Stimulated activated CD8-positive, alpha-beta memory T cell treated with anti-CD3 and anti-CD28 coated beads, Interleukin-4, amount 100 ng/mL, for 1 hour (primary cell): ENCODE results near the gene PPP2R2D.
"Not testable (repeated sequence)": the region's sequence is repeated elsewhere in the genome, so short reads cannot be mapped to it uniquely, and the experiment has no call there.

ENCODE experiments used
- DNase-seq, 2 donors: peaks; one replicate each; pipeline ENCODE4 v3.0.0-alpha.2; 2020; ENCODE audit warnings: low read depth in 2 of 2, low spot score in 1 of 2

Gene PPP2R2D

GRCh38 chr10:131946880-131947279, 46.1 kb downstream of the PPP2R2D start:
- no peak for DNase-seq

- no peak for DNase-seq
Observed at GRCh38 chr10:131947631-131948347, 47.0 kb downstream of the PPP2R2D start.

GRCh38 chr10:131948501-131948900, 47.7 kb downstream of the PPP2R2D start:
- DNase-seq = no peak

- no peak for DNase-seq
Observed at GRCh38 chr10:131949041-131949862, 48.4 kb downstream of the PPP2R2D start.

GRCh38 chr10:131949908-131950307, 49.1 kb downstream of the PPP2R2D start:
- DNase-seq = not testable (repeated sequence)

GRCh38 chr10:131954356-131954965, 53.7 kb downstream of the PPP2R2D start:
- no peak for DNase-seq

- DNase-seq = no peak
Observed at GRCh38 chr10:131955591-131956340, 55.0 kb downstream of the PPP2R2D start.

- no peak for DNase-seq
Observed at GRCh38 chr10:131959841-131960240, 59.0 kb downstream of the PPP2R2D start.

- DNase-seq = no peak
Observed at GRCh38 chr10:131960631-131961046, 59.8 kb downstream of the PPP2R2D start.

GRCh38 chr10:131961047-131961776, 60.4 kb downstream of the PPP2R2D start:
- no peak for DNase-seq

GRCh38 chr10:131961777-131962662, 61.2 kb downstream of the PPP2R2D start:
- no peak for DNase-seq

- no peak for DNase-seq
Observed at GRCh38 chr10:131963350-131963749, 62.5 kb downstream of the PPP2R2D start.

- no peak for DNase-seq
Observed at GRCh38 chr10:131963811-131964210, 63.0 kb downstream of the PPP2R2D start.

- no peak for DNase-seq
Observed at GRCh38 chr10:131964298-131964697, 63.5 kb downstream of the PPP2R2D start.

GRCh38 chr10:131968949-131969348, 68.1 kb downstream of the PPP2R2D start:
- no peak for DNase-seq

- DNase-seq = no peak
Observed at GRCh38 chr10:131970946-131971345, 70.1 kb downstream of the PPP2R2D start.

- no peak for DNase-seq
Observed at GRCh38 chr10:131971591-131971990, 70.8 kb downstream of the PPP2R2D start.

GRCh38 chr10:131972474-131973071, 71.8 kb downstream of the PPP2R2D start:
- DNase-seq = no peak
